Measurements from ENCODE around the gene GPRC5B.

The GPRC5B gene

GRCh38 chr16:19871721-19872120 lies 12.9 kb downstream of the GPRC5B start:
- TF ChIP-seq CTCF (IDR thresholded peaks at IDR 0.05) (no peak), ZFX (IDR thresholded peaks at IDR 0.05; ENCODE audit: borderline replicate concordance) (no peak)
- no peak overlapping the region for H3K27ac ChIP-seq

- no peak overlapping the region for H3K27ac ChIP-seq
- TF ChIP-seq CTCF (IDR thresholded peaks at IDR 0.05): no peak
- no peak for TF ChIP-seq ZFX (IDR thresholded peaks at IDR 0.05; ENCODE audit: borderline replicate concordance)
Measured at GRCh38 chr16:19868421-19868820, 16.2 kb downstream of the GPRC5B start.

DNA sequence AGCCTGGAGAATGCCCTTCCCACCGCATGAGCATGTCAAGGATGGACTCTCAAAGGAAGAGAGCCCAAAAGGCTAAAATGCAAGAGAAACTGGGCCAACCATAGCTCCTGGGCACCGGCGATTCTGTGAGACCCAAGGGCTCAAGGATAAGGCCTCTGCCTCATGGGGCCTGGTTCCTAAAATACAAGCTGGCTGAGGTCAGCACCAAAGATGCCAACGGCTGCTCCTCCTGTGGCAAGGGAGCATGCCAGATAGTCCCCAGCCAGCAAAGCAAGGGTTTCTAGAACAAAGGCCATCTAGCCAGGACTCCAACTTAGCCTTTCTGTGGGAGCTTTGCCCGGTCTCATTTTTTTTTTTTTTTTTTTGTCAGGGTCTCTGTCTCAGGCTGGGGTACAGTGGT lies 20.1 kb downstream of the GPRC5B start:
- no peak overlapping the region for H3K27ac ChIP-seq
- TF ChIP-seq CTCF (IDR thresholded peaks at IDR 0.05) (no peak), ZFX (IDR thresholded peaks at IDR 0.05; ENCODE audit: borderline replicate concordance) (no peak)

GRCh38 chr16:19863990-19864389 lies 20.7 kb downstream of the GPRC5B start:
- H3K27ac ChIP-seq: no peak overlapping the region
- TF ChIP-seq CTCF (IDR thresholded peaks at IDR 0.05) (no peak), ZFX (IDR thresholded peaks at IDR 0.05; ENCODE audit: borderline replicate concordance) (no peak)

- TF ChIP-seq ZFX (IDR thresholded peaks at IDR 0.05; ENCODE audit: borderline replicate concordance) (no peak), CTCF (IDR thresholded peaks at IDR 0.05) (no peak)
Measured at GRCh38 chr16:19861811-19862327, 22.8 kb downstream of the GPRC5B start.

GRCh38 chr16:19861133-19861532 lies 23.5 kb downstream of the GPRC5B start:
- TF ChIP-seq CTCF (IDR thresholded peaks at IDR 0.05) (no peak), ZFX (IDR thresholded peaks at IDR 0.05; ENCODE audit: borderline replicate concordance) (no peak)
- H3K27ac ChIP-seq: no peak overlapping the region

More at GRCh38 chr16:19861811-19862327, 22.8 kb downstream of the GPRC5B start:
- no peak overlapping the region for H3K27ac ChIP-seq

DNA sequence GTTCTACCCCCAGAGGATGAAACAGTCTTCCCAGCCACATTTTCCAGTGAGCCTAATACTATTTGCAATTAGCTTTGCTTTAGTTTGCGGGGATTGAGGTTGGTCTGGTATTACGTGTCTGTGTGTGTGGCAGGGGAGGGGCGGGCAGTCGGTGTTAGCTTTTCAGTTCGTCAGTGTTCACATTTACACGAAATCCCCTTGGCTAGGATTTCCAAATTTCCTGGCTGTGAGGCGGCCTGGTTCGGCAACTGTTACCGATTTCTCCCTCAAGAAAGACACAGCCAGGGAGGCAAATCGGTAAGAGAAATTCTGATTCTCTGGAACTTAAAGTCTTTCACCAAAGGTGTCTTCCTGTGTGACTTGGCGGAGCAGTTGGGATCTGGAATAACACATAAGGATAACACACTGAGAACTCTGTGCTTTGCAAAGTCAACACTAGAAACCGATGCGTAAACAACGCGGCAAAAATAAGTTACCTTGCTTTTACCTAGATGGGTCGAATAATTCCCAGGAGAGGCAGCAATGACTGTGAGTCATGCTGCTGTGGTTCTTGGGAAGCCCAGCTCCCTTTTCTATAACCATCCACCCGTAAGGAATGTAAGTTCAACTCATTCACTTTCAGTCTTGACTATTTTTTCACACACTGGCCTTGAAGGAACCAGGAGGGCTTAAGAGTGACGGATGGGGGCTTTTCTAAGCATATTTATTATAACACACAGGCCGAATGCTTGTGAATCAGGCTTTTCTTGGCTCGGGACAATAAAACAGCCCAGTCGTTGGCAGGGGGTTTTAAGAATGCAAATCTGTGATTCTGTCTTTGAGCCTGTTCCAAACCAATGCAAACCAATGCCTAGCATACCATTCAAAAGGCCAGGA lies 24.2 kb downstream of the GPRC5B start:
- no peak for TF ChIP-seq ZFX (IDR thresholded peaks at IDR 0.05; ENCODE audit: borderline replicate concordance)
- H3K27ac ChIP-seq: no peak overlapping the region
